HG03103 (cell line): Measurements from ENCODE around the gene VSIG10L.

ENCODE experiments used
- ATAC-seq: cut with Tn5 transposase; IDR thresholded peaks from one replicate; pipeline ENCODE4 v1.9.1; 2021; ENCODE audit warnings: low read depth; ENCODE audit not compliant: unreplicated experiment

The VSIG10L gene

DNA sequence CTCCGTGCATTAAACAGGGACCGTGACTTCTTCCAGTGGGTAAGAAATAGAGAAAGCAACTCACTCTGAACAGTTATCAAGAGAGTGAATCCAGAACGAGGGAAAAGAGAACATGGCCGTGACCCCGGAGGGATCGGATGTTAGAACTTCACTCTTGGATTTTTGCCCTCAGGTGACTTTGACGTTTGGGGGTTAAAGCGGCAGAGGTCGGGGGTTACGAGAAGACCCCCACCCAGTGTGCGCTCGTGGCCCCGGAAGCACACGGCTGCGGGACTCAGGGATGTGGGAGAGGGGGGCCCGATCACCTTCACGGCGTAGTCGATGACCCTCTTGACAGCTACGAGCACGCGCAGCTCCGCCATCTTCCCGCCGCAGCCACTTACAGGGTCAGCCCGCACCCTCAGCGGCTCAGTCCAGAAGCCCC is 24.0 kb upstream of the VSIG10L start, which contains the start of gene ETFB:
TSS of gene ETFB (minus strand) at position 424 of the 424 bp plus-strand sequence. CDS start at position 362, 62 bp downstream.
- no peak for ATAC-seq

GRCh38 chr19:51365211-51365964 is 23.4 kb upstream of the VSIG10L start:
- ATAC-seq, result no peak

DNA sequence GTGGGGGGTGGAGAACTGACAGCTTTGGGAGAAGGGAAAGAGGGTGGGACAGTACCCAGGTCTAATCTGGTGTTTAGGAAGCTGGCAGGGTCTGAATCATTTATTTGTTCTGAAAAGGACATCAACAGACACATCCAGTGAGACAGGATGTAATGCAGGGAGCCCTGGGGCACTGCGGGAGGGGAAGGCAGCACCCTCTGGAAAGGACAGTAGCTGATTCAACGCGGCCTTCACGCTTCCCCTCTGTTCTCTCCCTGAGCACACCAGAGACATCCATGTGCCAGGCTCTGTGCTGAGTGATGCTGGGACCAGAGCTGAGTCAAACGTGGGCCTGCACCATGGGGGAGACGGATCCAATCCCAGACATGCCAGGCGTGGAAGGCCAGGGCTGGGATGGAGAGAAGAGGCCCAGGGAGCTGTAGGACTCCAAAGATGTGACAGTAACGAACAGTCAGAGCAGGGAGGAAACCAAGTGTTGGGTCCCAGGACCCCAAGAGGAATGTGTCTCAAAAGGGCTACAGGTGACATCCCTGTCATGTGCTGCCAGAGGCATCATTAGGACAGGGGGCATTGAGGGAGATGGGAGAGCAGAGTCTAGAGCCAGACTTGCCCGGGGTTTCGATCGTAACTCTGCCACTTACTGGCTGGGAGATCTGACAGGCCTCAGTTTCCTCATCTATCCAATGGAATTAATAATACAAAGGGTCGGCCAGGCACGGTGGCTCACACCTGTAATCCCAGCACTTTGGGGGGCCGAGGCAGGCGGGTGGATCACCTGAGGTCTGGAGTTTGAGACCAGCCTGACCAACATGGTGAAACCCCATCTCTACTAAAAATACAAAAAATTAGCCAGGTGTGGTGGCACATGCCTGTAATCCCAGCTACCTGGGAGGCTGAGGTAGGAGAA is 22.5 kb upstream of the VSIG10L start:
- ATAC-seq, result no peak

- no peak for ATAC-seq
Observed at GRCh38 chr19:51361239-51361638, 19.3 kb upstream of the VSIG10L start.

GRCh38 chr19:51359294-51359693 is 17.4 kb upstream of the VSIG10L start:
- no peak for ATAC-seq

GRCh38 chr19:51357952-51358351 is 16.0 kb upstream of the VSIG10L start:
- no peak for ATAC-seq

GRCh38 chr19:51356159-51356801 is 14.3 kb upstream of the VSIG10L start:
- ATAC-seq, result no peak

DNA sequence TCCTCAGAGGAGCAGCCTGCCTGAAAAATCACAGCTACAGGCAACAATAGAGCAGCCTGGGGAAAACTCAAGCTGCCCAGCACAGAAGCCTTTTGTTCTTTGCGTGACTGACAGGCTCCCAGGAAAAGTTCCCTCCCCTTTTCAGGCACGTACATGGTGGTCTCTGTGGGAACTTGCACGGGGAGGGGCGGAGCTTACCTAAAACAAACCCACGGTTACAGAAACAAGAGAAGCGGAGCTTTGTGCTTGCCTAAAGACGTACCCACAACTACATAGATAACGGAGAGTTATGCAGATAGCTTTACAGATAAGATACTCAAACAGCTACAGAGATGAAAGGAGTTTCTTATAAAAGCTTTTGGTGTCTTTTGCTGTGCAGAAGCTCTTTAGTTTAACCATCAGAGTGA is 12.8 kb upstream of the VSIG10L start:
- no peak for ATAC-seq

DNA sequence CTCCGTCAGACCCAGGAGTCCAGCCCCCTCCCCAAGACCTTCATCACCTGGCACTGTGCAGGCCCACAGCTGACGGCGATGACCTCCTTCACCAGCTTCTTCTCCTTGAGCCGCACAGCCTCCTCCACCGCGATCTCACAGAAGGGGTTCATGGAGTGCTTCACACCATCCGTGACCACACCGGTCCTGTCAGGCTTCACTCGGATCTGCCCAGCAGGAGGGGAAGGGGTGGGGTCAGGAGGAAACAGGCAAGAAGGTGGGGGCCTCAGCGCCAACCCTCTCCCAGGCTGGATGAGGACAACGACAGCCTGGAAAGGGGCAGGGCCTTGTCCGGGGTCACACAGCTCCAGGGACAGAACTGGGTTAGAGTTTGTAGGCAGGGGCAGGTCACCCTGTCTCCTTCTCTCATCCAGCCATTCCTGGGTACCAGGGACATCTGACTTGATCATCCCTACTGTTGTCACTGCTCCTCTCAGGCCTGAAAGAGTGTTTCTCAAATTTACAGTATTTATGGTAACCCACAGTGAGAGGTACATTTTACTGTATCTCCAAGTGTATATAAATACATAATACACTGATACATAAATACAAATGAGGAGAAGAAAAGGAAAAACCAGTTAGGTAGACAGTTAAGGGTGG is 12.3 kb upstream of the VSIG10L start:
- no peak for ATAC-seq

- ATAC-seq, result no peak
Observed at GRCh38 chr19:51352783-51353360, 10.9 kb upstream of the VSIG10L start.

DNA sequence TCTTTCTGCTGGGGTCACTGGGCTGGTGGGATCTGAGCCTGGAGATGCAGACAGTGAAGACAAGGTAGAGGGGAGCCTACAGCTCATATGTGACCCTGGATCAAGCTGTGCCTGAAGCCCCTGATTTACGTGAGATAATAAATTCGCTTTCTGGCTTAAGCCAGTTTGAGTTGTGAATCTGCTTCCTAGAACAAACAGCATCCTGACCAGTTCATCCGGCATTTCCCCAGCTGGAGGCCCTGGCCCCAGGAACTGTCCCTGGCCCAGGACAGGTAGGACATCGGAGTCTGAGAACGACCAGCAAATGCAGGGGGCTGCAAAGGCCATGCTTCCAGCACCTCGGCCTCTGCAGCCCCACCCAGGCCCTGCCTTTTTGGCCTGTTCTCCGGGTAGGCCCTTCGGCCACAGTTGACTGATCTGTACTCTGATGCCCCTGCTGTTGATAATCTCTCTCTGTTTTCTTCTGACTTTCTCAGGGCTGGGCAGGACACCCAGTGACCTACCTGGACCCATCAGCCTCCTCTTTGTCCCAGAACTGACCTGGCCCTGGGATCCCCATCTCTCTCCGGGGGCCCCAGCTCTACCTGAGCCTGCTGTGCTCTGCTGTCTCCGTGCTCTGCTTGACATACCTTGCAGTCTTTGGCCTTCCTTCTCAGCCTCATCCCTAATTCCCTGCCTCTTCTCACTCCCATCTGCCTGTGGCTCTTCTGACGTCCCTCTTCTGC is 9.5 kb upstream of the VSIG10L start:
- no peak for ATAC-seq

DNA sequence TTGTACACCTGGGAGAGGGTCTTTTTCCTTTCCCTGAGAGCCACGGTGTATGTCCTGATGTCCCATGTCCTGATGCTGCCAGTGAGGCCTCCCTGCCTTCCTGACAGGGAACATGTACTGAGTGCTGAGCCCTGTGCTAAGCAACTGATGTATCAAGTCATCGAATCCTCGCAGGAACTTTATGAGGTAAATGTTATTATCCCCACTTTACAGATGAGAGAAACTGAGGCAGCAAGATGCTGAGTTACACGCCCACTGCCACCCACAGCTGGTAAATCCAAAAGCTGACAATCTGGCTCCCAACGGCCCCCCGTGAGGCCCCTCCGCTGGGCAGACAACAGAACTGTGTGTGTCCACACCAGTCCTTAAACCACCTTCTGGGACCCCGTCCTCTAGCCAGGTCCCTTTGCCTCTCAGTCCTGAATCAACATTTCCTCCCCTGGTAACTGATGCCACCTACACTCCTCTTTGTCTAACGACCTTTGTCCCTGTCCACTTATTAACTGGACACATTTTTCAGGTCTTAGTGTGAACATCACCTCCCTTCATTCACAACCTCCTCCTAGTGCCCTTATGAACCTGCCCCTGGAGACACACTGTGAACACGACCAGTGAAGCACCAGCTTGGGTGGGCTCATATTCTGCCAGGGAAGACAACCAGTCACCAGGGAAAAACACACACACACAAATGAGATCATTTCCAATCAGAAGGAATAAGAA is 5.4 kb upstream of the VSIG10L start:
- no peak for ATAC-seq

- ATAC-seq, result no peak
Observed at GRCh38 chr19:51346742-51347141, 4.8 kb upstream of the VSIG10L start.

DNA sequence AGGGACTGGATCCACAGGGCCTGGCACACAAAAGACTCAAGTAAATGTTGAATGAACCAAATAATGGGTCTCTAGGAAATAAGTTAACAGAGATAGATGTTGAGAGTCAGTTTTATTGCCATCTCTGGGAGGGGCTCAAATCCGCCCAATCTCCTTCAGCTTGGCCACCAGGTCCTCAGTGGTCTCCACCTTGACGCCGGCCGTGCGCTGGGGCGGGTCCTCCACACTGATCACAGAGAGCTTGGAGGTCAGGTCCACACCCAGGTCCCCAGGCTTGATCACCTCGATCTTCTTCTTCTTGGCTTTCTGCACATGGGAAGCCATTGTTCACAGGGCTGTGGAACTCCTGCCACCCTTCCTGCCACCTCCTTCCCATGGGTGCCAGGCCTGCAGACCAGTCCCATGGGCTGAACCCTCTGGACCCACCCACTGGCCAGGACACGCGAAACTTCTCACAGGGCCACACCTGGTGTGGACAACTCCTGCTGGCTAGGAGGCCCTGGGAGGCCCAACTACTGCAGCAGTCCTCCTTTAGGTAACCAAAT is 3.2 kb upstream of the VSIG10L start:
- no peak for ATAC-seq

GRCh38 chr19:51342631-51343569 is 961 bp upstream of the VSIG10L start:
- ATAC-seq, result no peak

GRCh38 chr19:51341066-51341465 is 873 bp downstream of the VSIG10L start:
- ATAC-seq, result no peak
